Right hindlimb (tissue), 1 donor: ENCODE results near the gene ICE2.
"Not testable (repeated sequence)": the region's sequence is repeated elsewhere in the genome, so short reads cannot be mapped to it uniquely, and the experiment has no call there.

Source experiments
- DNase-seq: peaks from one replicate; pipeline ENCODE4 v3.0.0-alpha.2; 2018

ICE2 gene

DNA sequence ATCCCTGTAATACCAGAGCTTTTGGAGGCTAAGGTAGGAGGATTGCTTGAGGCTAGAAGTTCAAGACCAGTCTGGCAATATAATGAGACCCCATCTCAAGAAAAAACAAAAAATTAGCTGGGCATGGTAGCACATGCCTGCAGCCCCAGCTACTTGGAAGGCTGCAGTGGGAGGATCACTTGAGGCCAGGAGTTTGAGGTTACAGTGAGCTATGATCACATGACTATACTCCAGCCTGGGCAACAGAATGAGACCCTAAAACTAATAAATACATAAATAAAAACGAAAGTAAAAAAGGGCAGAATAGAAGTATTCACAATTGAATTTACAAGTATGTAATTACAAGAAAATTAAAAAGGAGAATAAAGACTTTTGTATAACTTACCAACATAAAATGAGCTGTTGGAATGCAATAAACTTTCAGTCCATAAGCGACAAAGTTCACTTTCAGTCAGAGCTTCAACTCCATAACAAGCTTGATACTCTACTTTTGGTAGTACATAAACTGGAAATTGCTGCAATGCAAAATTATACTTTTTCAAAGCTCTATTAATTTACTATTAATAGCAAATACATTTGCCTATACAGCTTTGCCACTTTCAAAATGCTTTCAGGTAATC lies 36.8 kb downstream of the ICE2 start:
- DNase-seq = no peak

DNA sequence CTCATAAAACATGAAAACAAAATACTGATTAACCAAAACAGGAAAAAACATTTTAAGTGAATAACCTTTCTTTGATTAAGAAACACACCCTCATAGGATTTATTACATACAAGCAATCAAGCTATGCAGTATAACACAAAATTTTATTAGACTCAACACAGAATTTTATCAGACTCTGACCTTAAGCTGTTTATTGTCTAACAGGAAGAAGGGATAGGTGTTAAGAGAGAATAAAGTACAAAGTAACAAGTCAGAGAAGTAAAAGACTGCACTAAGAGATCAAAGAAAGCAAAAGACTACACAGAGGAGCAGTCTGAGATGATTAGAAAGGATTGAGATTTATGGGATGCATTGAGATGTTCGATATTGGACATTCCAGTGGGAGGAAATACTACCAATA lies 37.6 kb downstream of the ICE2 start:
- no peak for DNase-seq

DNA sequence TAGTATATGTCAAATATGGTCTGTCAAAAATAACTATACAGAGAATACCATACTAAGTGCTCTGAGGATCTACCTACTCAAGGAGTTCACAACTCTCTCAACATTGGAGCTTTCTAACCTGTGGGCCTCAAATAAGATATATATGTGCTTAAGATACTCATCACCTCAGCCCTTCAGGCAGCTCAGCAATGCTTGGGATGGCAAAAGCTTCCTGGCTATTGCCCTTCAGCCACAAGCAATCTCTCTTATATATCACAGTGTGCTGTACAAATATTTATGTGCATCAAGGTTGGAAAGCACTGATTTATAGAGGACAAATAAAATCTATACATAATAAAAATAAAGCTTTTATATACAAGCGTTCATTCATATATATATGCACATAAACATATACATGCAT lies 40.3 kb downstream of the ICE2 start:
- DNase-seq = no peak

DNA sequence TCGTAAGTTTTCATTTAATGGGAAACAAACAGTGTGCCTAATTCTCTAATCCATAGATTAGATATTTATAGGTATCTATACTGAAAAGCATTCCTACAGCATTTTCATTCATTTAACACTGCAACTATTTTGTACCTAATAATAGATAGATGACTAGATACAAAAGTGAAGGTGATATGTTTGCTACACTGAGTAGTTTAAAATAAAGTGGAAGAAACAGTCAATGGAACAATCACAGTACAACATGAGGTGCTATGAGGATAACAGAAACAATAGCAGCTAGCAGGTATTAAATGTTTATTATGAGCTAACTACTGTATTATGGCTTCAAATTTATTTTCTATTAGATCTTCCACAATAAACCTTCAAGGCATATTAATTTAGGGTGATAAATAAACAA lies 50.0 kb downstream of the ICE2 start:
- DNase-seq = no peak

DNA sequence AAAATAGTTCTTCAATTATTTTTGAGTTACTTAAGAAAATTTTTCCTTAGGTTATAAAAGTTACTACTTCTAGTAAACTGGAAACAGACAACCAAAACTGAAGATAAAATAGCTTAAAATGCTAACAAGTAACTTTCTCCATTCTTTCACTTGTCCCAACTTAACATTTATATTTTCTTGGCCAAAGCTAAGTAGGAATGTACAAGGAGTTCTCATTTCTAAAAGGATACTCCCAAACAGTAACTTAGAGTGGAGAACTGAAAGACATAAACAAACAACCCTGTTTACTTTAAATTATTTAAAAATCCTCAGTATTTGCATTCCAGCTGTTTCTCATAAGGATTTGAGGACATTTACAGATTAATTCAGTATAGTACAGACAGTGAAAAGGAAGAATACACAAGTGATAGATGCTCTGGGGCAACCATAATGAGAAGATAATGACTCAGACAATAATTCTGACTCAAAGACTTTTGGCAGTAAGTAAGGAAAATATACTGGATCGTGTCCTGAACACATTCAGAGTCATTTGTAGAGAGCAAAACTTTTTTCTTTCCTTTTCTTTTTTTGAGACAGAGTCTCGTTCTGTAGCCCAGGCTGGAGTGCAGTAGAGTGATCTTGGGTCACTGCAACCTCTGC lies 52.0 kb downstream of the ICE2 start:
- DNase-seq = no peak

DNA sequence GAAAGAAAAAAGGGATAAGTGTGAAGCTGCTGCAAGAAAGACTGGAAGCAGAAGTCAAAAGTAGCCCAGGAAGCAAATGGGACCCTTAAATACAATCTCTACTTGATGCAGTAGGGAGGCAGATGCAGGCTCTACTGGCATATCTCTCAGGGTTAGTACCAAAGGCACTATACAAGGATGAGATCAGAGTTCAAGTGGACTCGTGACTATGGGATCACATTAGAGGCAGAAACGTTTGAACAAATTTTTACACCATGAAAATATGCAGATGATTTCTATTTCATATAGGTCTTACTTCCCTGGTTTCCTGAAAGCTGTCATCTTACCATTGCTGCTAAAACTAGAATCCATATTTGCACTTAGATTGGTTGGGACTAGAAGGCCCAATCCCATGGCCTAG lies 53.5 kb downstream of the ICE2 start:
- DNase-seq = no peak

DNA sequence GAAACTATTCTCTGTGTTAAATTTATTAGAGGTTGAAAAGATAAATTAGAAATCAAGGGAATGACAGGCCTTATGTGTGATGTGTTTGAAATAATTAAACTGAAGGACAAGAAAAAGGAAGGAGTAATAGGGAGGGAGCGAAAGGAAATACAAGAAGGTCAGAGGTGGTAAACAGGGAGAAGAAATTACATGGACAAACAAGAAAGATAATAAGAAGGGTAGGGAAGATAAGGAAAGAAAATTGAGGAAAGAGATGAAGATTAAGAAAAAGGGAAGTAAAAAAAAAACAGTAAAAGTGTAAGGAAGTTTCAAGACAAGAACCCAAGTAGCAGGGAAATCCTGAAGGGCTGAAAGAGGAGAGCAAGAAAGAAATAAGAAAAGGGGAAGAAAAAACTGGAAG lies 54.9 kb downstream of the ICE2 start:
- no peak for DNase-seq

DNA sequence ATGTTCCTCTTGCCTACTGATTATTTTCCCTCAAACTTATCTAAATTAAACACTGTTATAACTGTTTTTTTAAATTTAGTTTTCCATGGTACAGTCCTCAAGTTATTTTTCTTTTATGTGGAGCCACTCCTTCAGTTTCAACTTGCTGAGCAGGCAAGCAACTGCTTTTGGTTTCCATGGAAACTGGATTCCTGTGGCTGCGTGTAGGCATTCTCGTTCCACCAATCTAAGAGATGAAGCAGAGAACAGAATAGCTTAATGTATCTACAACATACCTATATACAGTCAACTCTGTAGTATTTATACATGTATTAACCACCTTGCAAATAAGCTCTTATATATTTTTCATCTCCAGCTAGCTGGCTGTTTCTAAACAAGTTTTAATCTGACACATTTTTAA lies 55.4 kb downstream of the ICE2 start:
- DNase-seq = peak; percentile 73

DNA sequence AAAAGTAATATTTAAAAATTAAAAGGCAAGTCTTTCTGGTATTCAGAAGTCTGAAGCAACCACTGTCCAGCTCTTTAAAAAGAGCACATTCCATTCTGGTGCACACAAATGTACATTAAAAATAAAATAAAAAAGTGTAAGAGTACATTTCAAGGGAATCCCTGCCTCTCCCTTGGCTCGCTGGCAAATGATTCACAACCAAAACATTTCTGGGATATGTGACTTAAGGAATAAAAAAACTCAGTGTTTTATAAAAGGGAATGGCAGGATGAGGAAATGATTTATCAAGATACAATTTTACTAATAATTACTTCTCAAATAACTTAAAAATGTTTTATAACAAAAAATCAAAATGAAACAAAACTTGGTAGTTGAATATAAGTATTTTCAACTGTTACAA lies 57.4 kb downstream of the ICE2 start:
- peak; percentile 29 for DNase-seq

DNA sequence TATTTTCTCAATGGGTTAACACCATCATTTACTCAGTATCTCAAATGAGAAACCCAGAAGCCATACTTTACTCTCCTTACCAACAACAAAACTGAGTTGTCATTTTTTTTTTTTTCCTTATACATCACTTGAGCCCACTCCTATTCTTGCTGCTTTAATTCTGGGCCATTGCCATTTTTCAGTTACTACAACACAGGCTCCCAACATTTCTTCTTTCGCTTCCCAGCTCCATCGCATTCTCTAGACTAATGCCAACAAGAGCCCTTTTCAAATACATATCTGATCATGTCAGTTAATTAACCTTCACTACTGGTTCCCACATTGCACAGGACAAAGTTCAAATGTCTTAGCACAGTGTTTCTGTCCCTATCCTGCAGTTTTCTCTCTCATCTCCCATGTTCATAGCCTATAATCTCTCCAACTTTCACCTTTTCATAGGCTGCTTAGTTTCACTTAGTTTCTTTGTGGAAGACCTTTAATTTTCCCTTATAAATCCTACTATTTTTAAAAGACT lies 58.7 kb downstream of the ICE2 start:
- no peak for DNase-seq

DNA sequence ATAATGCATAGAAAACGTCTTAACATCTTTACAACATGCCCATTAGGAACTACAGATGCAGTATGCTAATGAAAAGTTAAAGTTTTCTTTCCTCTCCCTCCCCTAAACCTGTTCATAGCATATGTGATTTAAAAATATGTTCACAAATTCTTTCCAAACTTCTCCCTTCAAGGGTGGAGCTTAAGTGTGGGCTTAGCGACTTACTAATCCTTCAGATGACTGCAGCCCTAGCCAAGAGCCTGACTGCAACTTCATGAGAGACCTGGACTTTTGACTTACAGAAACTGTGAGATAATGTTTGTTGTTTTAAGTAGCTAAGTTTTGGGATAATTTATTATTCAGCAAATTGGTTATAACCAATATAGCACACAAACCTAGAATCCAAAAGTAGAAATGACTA lies 59.2 kb downstream of the ICE2 start:
- DNase-seq = no peak

DNA sequence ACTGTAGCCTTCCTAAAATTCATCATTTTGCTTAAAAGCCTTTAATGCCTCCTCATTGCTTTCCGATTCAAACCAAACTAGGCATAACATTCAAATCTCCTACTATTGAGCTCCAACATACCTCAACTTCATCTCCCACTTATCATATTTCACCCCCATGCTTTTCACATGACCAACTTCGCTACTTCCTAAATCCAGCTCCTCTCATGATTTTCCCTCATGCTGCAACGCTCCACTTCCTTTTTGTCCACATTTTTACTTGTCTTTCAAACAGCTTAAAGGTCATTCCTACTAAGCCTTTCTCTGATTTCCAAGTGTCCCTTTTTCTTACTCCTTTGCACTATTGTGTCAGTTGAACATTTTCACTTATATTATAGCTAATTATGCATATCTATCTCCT lies 60.8 kb downstream of the ICE2 start:
- no peak for DNase-seq

DNA sequence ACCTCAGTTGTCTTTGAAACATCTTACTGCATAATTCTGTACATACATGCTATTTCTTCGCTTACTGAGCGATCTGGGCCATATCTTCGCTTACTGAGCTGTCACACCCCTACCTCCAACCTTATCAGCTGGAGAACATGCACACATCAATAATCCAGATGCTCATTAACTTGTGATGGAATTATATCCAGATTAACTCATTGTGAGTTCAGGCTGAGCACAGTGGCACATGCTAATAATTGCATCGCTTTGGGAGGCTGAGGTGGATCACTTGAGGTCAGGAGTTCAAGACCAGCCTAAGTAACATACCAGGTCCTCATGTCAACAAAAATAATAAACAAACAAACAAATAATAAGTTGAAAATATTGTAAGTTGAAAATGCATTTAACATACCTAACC lies 61.8 kb downstream of the ICE2 start:
- DNase-seq = no peak

DNA sequence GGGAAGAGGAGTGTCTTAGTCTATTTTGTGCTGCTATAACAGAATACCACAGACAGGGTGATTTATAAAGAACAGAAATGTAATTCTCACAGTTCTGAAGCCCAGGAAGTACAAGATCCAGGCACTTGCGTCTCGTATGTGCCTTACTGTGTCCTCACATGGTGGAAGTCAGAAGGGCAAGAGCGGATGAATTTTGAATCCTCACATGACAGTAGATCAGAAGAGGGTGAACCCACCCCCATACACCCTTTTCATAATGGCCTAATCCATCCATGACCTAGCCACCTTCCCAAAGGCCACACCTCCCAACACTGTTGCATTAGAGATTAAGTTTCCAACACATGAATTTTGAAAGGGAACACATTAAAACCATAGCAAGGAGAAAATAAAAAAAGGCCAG lies 62.5 kb downstream of the ICE2 start:
- no peak for DNase-seq

DNA sequence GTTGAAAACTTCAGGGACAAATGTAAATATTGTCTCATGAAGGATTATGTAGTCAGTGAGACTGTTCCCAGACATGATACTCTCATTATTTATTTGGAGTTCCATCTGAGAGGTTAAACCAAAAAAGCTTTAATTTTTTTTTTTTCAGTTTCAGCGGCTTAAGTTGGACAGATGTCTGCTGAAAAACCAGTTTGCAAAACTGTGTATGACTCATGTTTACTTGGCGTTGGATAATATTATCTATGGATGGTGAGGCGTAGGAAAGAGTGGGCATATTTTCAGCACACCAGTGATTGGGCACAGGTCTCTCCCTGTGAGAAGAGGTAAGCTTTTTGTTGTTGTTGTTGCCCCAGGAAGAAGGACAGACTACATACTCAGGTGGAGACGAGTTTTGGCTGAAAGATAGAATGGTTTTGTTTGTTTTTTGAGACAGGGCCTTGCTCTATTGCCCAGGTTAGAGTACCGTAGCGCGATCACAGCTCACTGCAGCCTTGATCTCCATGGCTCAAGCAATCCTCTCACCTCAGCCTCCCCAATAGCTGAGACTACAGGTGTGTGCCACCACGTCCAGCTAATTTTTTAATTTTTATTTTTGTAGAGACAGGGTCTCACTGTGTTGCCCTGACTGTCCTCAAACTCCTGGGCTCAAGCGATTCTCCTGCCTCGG lies 64.8 kb downstream of the ICE2 start:
- no peak for DNase-seq

DNA sequence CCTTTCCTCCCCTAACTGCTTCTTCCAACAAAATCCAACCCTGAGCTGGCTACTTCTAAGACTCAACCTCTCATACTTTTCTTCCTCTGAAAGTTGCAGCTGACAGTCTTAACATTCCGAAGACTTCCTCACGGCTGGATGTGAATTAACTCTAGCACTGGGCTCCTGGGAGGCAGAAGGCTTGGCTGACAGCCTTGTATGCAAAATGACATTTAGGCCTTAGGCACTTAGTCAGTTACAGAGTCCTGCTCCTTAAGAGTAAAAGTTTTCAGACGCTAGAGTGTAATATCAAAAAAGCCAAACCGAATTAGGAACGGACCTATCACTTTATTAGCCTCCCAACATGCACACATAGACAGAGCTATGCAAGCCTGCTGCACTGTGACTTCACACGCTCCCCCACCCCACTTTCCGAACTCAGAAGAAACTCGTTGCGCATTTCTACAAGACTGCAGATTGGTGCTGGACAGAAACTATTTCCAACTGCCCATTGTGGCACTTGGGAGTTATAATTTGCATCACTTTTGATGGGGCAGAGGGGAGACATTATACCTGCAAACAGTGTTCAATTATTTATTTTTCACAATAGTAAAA lies 65.6 kb downstream of the ICE2 start:
- DNase-seq = peak; percentile 69

DNA sequence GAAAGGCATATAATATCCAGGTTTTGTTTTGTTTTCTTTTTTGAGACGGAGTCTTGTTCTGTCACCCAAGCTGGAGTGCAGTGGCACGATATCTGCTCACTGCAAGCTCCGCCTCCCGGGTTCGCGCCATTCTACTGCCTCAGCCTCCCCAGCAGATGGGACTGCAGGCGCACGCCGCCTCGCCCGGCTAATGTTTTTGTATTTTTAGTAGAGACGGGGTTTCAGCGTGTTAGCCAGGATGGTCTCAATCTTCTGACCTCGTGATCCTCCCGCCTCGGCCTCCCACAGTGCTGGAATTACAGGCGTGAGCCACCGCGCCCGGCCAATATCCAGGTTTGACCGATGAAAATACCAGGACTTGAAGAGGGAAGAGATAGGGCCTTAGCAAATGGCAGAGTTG lies 66.1 kb downstream of the ICE2 start:
- DNase-seq = not testable (repeated sequence)

DNA sequence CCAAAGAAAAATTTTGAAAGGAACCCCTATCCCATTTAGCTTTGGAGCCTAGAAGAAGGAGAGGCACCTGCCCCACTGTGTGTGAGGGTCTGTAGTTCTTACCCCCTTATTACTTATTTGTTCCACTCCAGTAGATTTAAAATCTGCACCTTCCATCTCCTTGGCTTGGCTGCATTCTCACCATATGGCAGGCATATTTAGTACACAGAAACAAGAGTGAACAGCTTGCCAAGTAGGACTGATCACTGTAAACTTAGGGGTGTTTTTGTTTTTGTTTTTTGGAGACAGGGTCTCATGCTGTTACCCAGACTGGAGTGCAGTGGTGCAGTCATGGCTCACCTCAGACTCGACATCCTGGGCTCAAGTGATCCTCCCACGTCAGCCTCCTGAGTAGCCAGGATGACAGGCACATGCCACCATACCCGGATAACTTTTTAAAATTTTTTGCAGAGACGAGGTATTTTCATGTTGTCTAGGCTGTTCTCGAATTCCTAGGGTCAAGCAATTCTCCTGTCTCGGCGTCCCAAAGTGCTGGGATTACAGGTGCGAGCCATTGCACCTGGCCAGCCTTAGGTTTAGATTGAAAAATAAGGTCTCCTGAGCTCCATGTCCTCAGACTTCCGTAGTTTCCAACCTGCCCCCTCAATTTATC lies 67.0 kb downstream of the ICE2 start:
- DNase-seq = no peak

DNA sequence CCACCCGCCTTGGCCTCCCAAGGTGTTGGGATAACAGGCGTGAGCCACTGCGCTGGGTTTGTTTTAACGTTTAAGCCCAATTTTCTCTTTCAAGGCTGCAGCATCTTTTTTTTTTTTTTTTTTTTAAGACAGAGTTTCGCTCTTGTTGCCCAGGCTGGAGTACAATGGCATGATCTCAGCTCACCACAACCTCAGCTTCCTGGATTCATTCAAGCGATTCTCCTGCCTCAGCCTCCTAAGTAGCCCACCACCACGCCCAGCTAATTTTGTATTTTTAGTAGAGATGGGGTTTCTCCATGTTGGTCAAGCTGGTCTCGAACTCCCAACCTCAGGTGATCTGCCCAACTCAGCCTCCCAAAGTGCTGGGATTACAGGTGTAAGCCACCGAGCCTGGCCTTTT lies 68.6 kb downstream of the ICE2 start:
- DNase-seq = not testable (repeated sequence)

DNA sequence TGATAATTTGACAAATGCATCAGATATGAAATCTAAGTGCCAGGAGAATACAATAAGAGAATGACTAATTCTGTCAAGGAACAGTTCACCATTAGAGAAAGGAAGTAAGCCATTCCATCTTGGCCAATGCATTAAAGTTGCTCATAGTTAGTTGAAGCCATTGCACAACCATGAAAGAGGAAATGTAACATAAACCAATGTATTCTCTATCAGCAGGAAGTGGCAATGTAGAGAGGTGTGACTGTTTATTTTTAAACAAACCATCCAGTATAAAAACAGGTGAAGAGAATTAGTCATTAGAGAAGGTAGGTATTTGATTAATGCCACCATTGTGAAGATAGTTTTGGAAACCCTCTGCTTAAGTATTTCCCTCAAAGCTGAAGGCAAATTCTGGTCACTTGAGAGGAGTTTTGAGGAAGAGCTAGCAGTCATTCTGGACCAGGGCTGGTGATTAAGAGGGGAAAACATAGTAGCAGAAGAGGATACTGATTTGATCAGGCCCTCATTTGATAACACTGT lies 70.4 kb downstream of the ICE2 start:
- DNase-seq = no peak

DNA sequence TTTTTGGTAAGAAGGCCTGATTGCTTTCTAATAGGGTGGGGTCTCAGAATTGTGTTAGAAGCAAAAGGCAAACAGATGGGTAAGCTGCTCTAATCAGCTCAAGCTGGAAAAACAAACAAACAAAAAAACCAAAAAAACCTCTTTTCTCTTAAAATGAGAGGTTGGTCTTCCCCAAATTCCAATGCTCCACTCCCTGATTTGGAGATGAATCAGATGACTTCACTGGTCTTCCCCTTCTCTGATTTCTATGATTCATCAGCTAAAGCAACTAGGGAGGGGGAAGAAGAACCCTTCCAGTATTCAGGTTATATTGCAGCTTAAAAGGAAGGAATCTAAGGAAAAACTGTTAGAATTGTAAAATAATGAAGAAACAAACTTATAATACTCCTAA lies 71.5 kb downstream of the ICE2 start:
- no peak for DNase-seq

DNA sequence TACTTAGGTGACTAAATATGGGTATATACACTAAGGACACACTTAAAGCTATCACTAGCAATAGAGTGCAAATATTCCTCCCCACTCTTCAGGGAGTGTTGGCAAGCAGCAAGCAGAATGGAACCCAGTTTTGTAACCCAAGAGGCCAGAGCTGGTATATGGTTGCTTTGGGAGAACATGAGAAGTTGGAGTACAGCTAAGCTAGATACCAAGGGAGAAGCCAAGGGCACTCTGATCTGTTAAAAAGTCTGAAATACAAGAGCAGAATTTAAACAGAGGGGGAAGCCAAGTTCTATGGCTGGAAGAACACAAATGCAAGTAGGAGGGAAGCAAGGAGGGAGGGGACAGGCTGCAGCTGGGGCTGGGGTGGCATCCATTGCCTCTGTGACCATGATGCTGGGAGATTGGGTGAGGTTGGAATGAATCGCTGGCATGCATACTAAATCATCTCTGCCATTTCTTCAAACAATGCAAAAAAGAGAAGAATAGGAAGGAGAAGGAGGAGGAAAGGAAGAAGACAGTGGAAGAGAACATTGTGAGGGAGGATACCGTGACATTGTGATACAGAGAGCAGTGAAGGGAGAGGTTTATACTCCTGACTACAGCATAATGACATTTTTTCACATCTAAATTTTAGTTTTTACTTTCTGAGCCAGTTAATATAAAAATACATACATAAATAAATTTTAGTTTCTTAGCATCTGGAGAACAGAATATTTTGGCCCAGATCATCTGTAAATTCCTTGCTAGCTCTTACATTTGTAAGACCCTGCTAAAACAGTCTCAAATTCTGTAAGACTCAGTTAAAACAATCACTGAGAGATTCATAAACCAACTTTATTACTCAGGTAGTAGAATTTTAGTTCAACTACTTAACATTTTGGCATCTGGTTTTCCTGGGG lies 72.2 kb downstream of the ICE2 start:
- DNase-seq = no peak
